PC-3 (cell line): ENCODE results near the gene MUS81. TPM values are rescaled to one million over a fixed set of nuclear protein-coding genes. Genes with fewer than 3 reads are reported as not detected.

ENCODE experiments used
- ATAC-seq: fragments of 200-7000 bp; cut with Tn5 transposase; 2 replicates; pipeline ENCODE4 v1.9.1; 2020; ENCODE audit warnings: mild to moderate bottlenecking, moderate library complexity
- BruUV-seq: library from RNA; stranded (reverse); fragments of 400-500 nt; replicated peaks from 2 replicates; lab custom pipeline; 2021; lab: Mats Ljungman, UMichigan
- CTCF ChIA-PET: fragments of 300-600 bp; sonication (Branson Sonifier 250); formaldehyde crosslinking; loops from one replicate; lab custom pipeline; 2022; ENCODE audit warnings: antibody characterized with exemption; lab: Charles Lee
- POLR2A ChIA-PET: fragments of 300-600 bp; sonication (Branson Sonifier 250); formaldehyde crosslinking; loops from one replicate; lab custom pipeline; 2022; ENCODE audit warnings: antibody characterized with exemption; ENCODE audit not compliant: unreplicated experiment; lab: Charles Lee
- DNase-seq: peaks from one replicate; pipeline ENCODE4 v3.0.0-alpha.2; 2015
- H2AFZ ChIP-seq: fragments of 300-600 bp; sonication (generic); 2 replicates; pipeline ENCODE4 v1.6.0; 2016; ENCODE audit warnings: antibody characterized with exemption, low read length
- H3F3A ChIP-seq: fragments of 300-600 bp; sonication (generic); one replicate; pipeline ENCODE4 v1.6.0; 2017; ENCODE audit warnings: antibody characterized with exemption, low read length, control low read depth, mild to moderate bottlenecking; ENCODE audit not compliant: unreplicated experiment
- H3K27ac ChIP-seq: fragments of 300-600 bp; sonication (generic); 2 replicates; pipeline ENCODE4 v1.5.1; 2016; ENCODE audit warnings: mild to moderate bottlenecking, low read length
- H3K27me3 ChIP-seq: fragments of 300-600 bp; sonication (generic); 2 replicates; pipeline ENCODE4 v1.6.1; 2016; ENCODE audit warnings: low read length, mixed read lengths
- H3K36me3 ChIP-seq: fragments of 300-600 bp; sonication (generic); 2 replicates; pipeline ENCODE4 v1.6.1; 2016; ENCODE audit warnings: low read depth, mixed run types, low read length, mixed read lengths
- H3K4me1 ChIP-seq: fragments of 300-600 bp; sonication (generic); 2 replicates; pipeline ENCODE4 v1.5.1; 2016; ENCODE audit warnings: low read length; ENCODE audit not compliant: insufficient read depth
- H3K4me2 ChIP-seq: fragments of 300-600 bp; sonication (generic); 2 replicates; pipeline ENCODE4 v1.6.0; 2016; ENCODE audit warnings: low read length
- H3K4me3 ChIP-seq: fragments of 300-600 bp; sonication (generic); 2 replicates; pipeline ENCODE4 v1.5.1; 2016; ENCODE audit warnings: mild to moderate bottlenecking, low read length, mixed read lengths
- H3K79me2 ChIP-seq: fragments of 300-600 bp; sonication (generic); 2 replicates; pipeline ENCODE4 v1.6.1; 2017; ENCODE audit warnings: low read length, mixed read lengths
- H3K9ac ChIP-seq: fragments of 300-600 bp; sonication (generic); 2 replicates; pipeline ENCODE4 v1.6.0; 2016; ENCODE audit warnings: mild to moderate bottlenecking, low read length
- H3K9me2 ChIP-seq: fragments of 300-600 bp; sonication (generic); replicated peaks from 2 replicates; pipeline ENCODE4 v1.6.1; 2016; ENCODE audit warnings: mixed run types, low read length, mixed read lengths
- H3K9me3 ChIP-seq: fragments of 300-600 bp; sonication (generic); 2 replicates; pipeline ENCODE4 v1.6.1; 2016; ENCODE audit warnings: low read length, mixed read lengths
- H4K20me1 ChIP-seq: fragments of 300-600 bp; sonication (generic); 2 replicates; pipeline ENCODE4 v1.6.1; 2016; ENCODE audit warnings: low read length, mixed read lengths
- EZH2 ChIP-seq: fragments of 300-600 bp; sonication (generic); IDR thresholded peaks from one replicate; pipeline ENCODE4 v1.6.1; 2017; ENCODE audit warnings: antibody characterized with exemption, mild to moderate bottlenecking, low read length; ENCODE audit not compliant: unreplicated experiment
- EZH2phosphoT487 ChIP-seq: fragments of 300-600 bp; sonication (generic); IDR thresholded peaks from 2 replicates; pipeline ENCODE4 v1.6.1; 2018; ENCODE audit warnings: mild to moderate bottlenecking, antibody characterized with exemption, low read length, borderline replicate concordance
- intact Hi-C: fragments of 100-400 bp; cut with micrococcal nuclease; formaldehyde crosslinking; loops from 2 replicates; pipeline ENCODE4 v1.9.0; 2023
- total RNA-seq: library from RNA; depleted of rRNA; stranded (reverse); fragments of >200 nt; gene quantifications from 2 replicates; pipeline ENCODE4 v1.2.3, GENCODE V29; 2014
- TF ChIP-seq, protein P1 (sequence below): fragments of 300-600 bp; sonication (generic); conservative IDR thresholded peaks from 2 replicates; pipeline ENCODE4 v1.5.1; 2017; ENCODE audit warnings: antibody characterized with exemption, low read depth, mild to moderate bottlenecking, low read length

Gene MUS81
- total RNA-seq, 1 experiment from 2014 or later = 82.0 TPM

GRCh38 chr11:65854852-65855837 is 5.1 kb upstream of the MUS81 start:
- Histone ChIP-seq H3K4me3 (peak overlapping the region; percentile 79; the same call in 1 of the 2 replicates), H4K20me1 (peaks cover 49% of the 10 kb centered on the region), H3K79me2 (peaks cover 42% of the 10 kb centered on the region), H3K4me2 (peak overlapping the region; percentile 95; the same call in 1 of the 2 replicates), H3K9me2 (no peaks in the 10 kb centered on the region), H3K9ac (no peak overlapping the region), H3K27me3 (no peaks in the 10 kb centered on the region), H3K4me1 (peaks cover 33% of the 10 kb centered on the region), H2AFZ (no peak overlapping the region), H3K9me3 (no peaks in the 10 kb centered on the region), H3K27ac (no peak overlapping the region), H3F3A (peaks cover 11% of the 10 kb centered on the region), H3K36me3 (peaks cover 56% of the 10 kb centered on the region)
- CTCF ChIA-PET = no interaction called here
- intact Hi-C loops = no loop called here
- TF ChIP-seq EZH2phosphoT487 (no peak), EZH2 (no peak)
- TF ChIP-seq, protein P1, sequence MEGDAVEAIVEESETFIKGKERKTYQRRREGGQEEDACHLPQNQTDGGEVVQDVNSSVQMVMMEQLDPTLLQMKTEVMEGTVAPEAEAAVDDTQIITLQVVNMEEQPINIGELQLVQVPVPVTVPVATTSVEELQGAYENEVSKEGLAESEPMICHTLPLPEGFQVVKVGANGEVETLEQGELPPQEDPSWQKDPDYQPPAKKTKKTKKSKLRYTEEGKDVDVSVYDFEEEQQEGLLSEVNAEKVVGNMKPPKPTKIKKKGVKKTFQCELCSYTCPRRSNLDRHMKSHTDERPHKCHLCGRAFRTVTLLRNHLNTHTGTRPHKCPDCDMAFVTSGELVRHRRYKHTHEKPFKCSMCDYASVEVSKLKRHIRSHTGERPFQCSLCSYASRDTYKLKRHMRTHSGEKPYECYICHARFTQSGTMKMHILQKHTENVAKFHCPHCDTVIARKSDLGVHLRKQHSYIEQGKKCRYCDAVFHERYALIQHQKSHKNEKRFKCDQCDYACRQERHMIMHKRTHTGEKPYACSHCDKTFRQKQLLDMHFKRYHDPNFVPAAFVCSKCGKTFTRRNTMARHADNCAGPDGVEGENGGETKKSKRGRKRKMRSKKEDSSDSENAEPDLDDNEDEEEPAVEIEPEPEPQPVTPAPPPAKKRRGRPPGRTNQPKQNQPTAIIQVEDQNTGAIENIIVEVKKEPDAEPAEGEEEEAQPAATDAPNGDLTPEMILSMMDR = no peak
- POLR2A ChIA-PET = interaction anchor here (0.6 kb wide), 1 partner anchor 26 kb away, joined by 11 read pairs; no protein-coding TSS in a partner anchor
- ATAC-seq = no peak
- DNase-seq = no peak
- TSS peak; percentile 58 for BruUV-seq

- Histone ChIP-seq H3K9ac (no peak overlapping the region), H3K9me3 (no peaks in the 10 kb centered on the region), H3K4me3 (peak overlapping the region; percentile 79), H3K27me3 (no peaks in the 10 kb centered on the region), H3K4me2 (peak overlapping the region; percentile 95), H3K27ac (no peak overlapping the region), H4K20me1 (peaks cover 49% of the 10 kb centered on the region), H3K79me2 (peaks cover 47% of the 10 kb centered on the region), H3K9me2 (no peaks in the 10 kb centered on the region), H3K36me3 (peaks cover 56% of the 10 kb centered on the region), H3K4me1 (peaks cover 33% of the 10 kb centered on the region), H3F3A (peaks cover 11% of the 10 kb centered on the region), H2AFZ (no peak overlapping the region)
- no peak for ATAC-seq
- BruUV-seq = no TSS peak
- ChIA-PET POLR2A (interaction anchor here (0.6 kb wide), 1 partner anchor 27 kb away, joined by 11 read pairs; no protein-coding TSS in a partner anchor), CTCF (no interaction called here)
- no peak for DNase-seq
- no peak for TF ChIP-seq EZH2phosphoT487
- TF ChIP-seq, protein P1 = no peak
- TF ChIP-seq EZH2 = no peak
- intact Hi-C loops = no loop called here
Measured at GRCh38 chr11:65855927-65856363, 4.3 kb upstream of the MUS81 start.
